HG02798 (cell line): ENCODE results near the gene IFNA4.
"Not testable (repeated sequence)": the region's sequence is repeated elsewhere in the genome, so short reads cannot be mapped to it uniquely, and the experiment has no call there.

Source experiments
- ATAC-seq: cut with Tn5 transposase; IDR thresholded peaks from one replicate; pipeline ENCODE4 v1.9.1; 2021; ENCODE audit warnings: mild to moderate bottlenecking; ENCODE audit not compliant: unreplicated experiment, poor library complexity

IFNA4 gene

DNA sequence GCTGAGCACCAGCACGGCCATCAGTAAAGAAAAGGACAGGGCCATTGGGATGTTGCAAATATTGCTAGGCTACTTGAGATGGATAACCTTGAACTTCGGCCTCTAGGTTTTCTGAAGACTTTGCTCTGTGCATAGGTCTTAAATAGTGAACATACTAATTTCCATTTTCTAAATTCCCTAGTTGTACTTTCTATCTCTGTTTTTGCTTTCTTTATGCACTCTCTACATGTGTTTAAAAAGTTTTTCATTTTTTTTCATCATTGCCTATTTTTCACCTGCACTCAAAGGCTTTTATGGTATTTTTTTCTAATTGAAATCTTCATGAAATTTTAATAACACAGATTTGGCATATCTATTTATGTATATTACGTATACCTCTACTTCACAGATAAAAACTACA is at the start of gene IFNA4:
TSS of gene IFNA4 (minus strand) at position 101 of the 400 bp plus-strand sequence. CDS start at position 45, 56 bp downstream.
- not testable (repeated sequence) for ATAC-seq

DNA sequence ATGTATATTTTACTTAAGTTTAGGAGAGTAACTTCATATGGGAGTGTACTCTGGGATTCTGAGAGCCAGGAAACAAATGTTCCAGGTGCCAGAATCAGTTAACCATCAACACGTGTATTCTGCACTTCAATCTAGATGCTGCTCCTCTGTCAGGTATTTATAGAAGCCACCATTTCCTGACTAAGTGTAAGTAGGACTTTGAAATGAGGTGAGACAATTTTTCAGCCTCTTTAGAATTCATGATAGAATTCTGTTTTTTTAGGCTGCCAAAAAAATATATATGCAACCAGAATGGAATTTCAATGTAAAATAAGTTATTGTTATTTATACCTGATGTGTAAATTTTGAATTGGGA is 49.0 kb upstream of the IFNA4 start:
- ATAC-seq: not testable (repeated sequence)

DNA sequence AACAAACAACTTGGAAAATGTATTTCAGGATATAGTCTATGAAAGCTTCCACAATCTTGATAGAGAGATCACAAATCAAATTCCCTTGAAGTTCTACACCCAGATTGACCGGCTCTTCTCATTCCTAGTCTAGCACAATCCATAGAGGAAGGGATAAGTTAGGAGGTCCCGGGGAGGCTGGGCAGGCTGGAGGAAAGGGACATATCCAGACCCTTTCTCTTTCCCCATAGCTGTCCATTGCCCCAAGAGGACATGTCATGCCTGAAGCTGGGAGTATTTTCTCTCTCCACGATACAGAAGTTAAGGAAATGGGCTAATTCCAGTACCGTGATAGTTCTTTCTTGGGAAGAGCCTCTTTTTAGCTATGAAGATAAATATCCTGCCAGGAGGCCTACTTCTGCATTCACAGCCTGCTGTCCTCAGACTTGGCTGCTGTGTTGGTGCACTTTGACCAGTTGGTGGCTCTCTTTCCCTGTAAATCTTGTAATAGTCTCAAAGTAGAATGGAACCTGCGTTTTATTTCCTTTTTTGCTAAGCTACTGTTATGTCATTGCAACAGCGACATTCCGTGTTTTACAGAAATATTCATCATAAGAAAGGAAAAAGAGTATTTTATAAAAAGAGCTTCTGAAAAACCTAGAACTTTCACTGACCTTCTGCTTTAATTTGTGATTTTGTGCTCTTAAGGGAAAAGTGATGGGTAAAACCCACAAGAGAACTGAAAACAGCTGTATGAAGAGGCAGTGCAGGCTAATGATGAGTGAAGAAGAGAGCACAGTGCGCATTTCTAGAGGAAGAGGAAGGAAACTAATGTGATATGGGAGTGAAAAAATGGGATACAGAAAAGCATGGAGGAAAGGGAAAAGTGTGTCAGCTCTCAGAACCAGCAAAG is 48.3 kb upstream of the IFNA4 start:
- ATAC-seq: peak; percentile 85

DNA sequence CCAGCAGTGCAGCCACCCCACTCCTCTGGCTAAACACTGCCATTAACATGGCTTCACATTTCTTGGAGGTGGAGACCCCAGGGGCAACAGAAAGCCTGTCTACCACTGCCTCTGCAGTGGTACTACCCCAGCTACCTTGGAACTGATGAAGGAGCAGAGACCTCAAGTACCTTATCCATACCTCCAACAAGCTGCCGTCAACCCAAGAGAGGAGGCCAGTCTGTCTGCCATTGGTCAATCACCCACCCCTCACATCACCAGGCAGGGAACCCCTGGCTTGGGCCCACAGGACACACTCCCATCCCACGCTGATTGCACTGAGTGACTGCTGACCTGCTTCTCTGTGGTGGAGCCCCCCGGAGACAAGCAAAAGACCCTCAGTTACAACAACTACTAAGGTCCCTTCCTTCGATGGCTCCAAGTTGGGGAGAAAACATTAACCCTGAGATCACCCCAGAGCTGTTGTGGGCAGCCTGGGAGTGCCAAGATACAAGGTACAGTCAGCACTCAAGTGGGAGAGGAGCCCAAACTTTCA is 46.8 kb upstream of the IFNA4 start:
- ATAC-seq: no peak

- no peak for ATAC-seq
These were observed 45.9 kb upstream of the IFNA4 start for GRCh38 chr9:21233258-21233657.

- ATAC-seq: no peak
These were observed 40.7 kb upstream of the IFNA4 start, which contains the start of gene IFNA17 for GRCh38 chr9:21228122-21228521. Gene IFNA17 (minus strand): TSS chr9:21228222. CDS start chr9:21228173, 49 bp downstream.

DNA sequence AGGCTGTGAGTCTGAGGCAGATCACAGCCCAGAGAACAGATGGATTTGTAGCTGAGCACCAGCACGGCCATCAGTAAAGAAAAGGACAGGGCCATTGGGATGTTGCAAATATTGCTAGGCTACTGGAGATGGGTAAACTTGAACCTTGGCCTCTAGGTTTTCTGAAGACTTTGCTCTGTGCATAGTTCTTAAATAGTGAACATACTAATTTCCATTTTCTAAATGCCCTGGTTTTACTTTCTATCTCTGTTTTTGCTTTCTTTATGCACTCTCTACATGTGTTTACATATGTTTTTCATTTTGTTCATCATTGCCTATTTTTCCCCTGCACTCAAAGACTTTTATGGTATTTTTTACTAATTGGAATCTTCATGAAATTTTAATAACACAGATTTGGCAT is 29.8 kb upstream of the IFNA4 start, which contains the start of gene IFNA16:
TSS of gene IFNA16 (minus strand) at position 101 of the 400 bp plus-strand sequence. CDS start at position 95, 6 bp downstream.
- not testable (repeated sequence) for ATAC-seq

DNA sequence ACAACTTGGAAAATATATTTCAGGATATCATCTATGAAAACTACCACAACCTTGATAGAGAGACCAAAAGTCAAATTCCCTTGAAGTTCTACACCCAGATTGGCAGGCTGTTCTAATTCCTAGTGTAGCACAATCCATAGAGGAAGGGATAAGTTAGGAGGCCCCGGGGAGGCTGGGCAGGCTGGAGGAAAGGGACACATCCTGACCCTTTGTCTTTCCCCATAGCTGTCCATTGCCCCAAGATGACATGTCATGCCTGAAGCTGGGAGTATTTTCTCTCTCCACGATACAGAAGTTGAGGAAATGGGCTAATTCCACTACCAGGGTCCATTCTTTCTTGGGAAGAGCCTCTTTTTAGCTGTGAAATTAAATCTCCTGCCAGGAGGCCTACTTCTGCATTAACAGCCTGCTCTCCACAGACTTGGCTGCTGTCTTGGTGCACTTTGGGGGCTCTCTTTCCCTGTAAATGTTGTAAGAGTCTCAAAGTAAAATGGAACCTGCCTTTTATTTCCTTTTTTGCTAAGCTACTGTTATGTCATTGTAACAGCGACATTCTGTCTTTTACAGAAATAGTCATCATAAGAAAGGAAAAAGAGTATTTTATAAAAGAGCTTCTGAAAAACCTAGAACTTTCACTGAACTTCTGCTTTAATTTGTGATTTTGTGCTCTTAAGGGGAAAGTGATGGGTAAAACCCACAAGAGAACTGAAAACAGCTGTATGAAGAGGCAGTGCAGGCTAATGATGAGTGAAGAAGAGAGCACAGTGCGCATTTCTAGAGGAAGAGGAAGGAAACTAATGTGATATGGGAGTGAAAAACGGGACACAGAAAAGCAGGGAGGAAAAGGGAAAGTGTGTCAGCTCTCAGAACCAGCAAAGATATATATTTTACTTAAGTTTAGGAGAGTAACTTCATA is 26.3 kb upstream of the IFNA4 start:
- peak; percentile 83 for ATAC-seq

GRCh38 chr9:21212160-21212559 is 24.8 kb upstream of the IFNA4 start:
- not testable (repeated sequence) for ATAC-seq

DNA sequence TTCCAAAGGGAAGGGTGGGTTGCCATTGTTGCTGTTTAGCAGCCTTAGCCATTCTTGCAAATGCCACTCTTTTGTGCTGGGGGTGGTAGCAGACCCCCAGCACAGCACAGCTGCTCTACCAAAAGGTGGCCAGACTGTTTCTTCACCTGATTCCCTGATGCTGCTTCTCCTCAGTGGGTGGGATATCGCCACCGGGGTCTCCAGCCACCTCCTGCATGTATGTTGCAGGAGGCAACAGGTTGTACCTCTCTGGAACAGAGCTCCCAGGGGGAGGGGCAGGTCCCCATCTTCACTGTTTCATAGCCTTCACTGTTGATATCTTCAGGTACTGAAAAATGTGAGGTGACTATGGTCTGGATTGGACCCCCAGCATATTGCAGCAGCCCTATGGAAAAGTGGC is 23.4 kb upstream of the IFNA4 start:
- ATAC-seq: not testable (repeated sequence)

DNA sequence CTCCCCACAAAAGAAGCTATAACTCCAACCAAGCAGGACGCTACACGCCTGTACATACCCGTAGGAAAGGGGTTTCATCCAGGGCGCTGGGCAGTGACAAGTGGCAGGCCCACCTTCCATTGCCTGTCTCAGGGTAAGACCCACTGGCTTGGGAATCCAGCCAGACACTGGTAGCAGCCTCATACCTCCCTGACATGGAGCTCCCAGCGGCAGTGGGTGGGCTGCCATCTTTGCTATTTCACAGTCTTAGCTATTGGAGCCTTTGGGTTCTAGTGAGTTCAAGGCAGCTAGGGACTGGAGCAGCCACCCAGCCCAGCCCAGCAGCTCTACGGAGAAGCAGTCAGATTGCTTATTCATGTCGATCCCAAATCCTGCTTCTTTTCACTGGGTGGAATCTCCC is 22.9 kb upstream of the IFNA4 start:
- no peak for ATAC-seq

- not testable (repeated sequence) for ATAC-seq
These were observed 19.7 kb upstream of the IFNA4 start, which contains the start of gene IFNA10 for GRCh38 chr9:21207043-21207442. Gene IFNA10 (minus strand): TSS chr9:21207143. CDS start chr9:21207097, 46 bp downstream.

DNA sequence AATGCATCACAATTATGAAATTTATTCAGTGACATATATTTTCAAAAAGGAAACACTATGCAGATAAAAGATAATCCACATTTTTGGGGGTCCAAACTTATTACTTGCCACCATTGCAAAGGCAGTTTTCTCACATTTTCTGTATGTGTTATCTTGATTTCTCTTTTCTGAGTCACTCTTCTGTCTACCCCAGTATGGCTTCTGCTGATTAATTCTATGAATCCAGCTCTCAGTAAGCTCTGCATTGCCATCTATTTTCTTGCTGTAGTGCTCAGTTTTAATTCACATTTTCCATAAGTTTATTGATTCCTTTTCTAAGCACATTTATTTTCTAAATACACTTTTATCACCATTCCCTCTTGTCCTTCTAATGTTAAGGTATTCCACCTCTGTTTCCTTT is 17.8 kb upstream of the IFNA4 start:
- ATAC-seq: no peak

GRCh38 chr9:21202105-21202504 is 14.7 kb upstream of the IFNA4 start, which contains the start of gene IFNA7:
Gene IFNA7 (minus strand): TSS chr9:21202205. CDS start chr9:21202165, 40 bp downstream.
- not testable (repeated sequence) for ATAC-seq

GRCh38 chr9:21194867-21195776 is 7.7 kb upstream of the IFNA4 start:
- peak; percentile 92 for ATAC-seq

DNA sequence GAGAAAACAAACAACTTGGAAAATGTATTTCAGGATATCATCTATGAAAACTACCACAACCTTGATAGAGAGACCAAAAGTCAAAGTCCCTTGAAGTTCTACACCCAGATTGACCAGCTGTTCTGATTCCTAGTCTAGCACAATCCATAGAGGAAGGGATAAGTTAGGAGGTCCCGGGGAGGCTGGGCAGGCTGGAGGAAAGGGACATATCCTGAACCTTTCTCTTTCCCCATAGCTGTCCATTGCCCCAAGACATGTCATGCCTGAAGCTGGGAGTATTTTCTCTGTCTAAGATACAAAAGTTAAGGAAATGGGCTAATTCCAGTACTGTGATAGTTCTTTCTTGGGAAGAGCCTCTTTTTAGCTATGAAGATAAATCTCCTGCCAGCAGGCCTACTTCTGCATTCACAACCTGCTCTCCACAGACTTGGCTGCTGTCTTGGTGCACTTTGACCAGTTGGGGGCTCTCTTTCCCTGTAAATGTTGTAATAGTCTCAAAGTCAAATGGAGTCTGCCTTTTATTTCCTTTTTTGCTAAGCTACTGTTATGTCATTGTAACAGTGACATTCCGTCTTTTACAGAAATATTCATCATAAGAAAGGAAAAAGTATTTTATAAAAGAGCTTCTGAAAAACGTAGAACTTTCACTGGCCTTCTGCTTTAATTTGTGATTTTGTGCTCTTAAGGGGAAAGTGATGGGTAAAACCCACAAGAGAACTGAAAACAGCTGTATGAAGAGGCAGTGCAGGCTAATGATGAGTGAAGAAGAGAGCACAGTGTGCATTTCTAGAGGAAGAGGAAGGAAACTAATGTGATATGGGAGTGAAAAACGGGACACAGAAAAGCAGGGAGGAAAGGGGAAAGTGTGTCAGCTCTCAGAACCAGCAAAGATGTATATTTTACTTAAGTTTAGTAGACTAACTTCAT is 4.3 kb downstream of the IFNA4 start:
- peak; percentile 92 for ATAC-seq

DNA sequence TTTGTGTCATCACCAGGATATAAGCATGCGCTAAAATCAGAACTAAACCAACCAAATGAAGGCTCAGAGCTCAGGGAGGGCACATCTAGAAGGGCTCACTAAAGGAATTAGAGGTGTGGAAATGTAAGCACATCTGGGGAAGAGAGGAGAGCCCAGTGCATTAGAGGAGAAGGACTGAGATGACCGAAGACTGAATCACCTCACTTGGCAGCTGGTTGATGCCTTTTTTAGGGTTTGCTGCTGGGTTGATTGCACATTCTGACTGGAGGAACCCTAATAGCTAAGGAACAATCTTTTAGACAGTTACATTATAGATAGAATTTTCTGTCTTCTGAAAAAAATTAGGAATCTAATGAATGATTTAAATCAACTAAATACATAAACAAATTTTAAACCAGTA is 12.7 kb downstream of the IFNA4 start:
- ATAC-seq: no peak

- no peak for ATAC-seq
These were observed 15.2 kb downstream of the IFNA4 start for GRCh38 chr9:21172156-21172555.
